HepG2 (cell line): ENCODE results near the gene PPP3R2. TPM values are rescaled to one million over a fixed set of nuclear protein-coding genes. Genes with fewer than 3 reads are reported as not detected.

Experiments used
- ATAC-seq: fragments of 200-7000 bp; cut with Tn5 transposase; 3 replicates; pipeline ENCODE4 v1.9.1; 2020; ENCODE audit warnings: mild to moderate bottlenecking, moderate library complexity
- BruUV-seq: library from RNA; stranded (reverse); fragments of 400-500 nt; replicated peaks from 2 replicates; lab custom pipeline; 2021; lab: Mats Ljungman, UMichigan
- CTCF ChIA-PET: fragments of 300-600 bp; formaldehyde crosslinking; extraction: SDS; loops from one replicate; lab custom pipeline; 2021; ENCODE audit warnings: low total read pairs, inconsistent platforms, low intra/inter-chr PET ratio; lab: Yijun Ruan, JAX
- POLR2A ChIA-PET: fragments of 350-600 bp; sonication (Branson Sonifier 250); formaldehyde crosslinking; loops from one replicate; lab custom pipeline; 2020; ENCODE audit warnings: antibody characterized with exemption, inconsistent platforms; lab: Yijun Ruan, JAX
- DNase-seq: peaks from one replicate; pipeline ENCODE4 v3.0.0-alpha.2; 2015; ENCODE audit warnings: low spot score
- FAIRE-seq: peaks from 3 replicates; lab custom pipeline; 2011; peaks lifted over from hg19 to GRCh38; lab: Jason Lieb, UNC
- H2AFZ ChIP-seq: one replicate; pipeline ENCODE4 v1.6.1; 2011; ENCODE audit warnings: low read length, inconsistent platforms
- H3K27ac ChIP-seq: fragments of 300-600 bp; 3 replicates; pipeline ENCODE4 v1.8.0; 2011; ENCODE audit warnings: mixed run types, mild to moderate bottlenecking, mixed read lengths, low read length, inconsistent platforms; ENCODE audit not compliant: insufficient read depth; ENCODE audit errors: extremely low read length
- H3K27me3 ChIP-seq, 2 experiments: fragments of 200-600 bp in 1 of 2; 2 replicates in 1 of 2; 3 replicates in 1 of 2; pipeline versions ENCODE4 v1.6.0 to v1.8.0; 2011; ENCODE audit warnings: low read length in 2 of 2, mild to moderate bottlenecking in 2 of 2, moderate library complexity in 2 of 2, inconsistent platforms in 1 of 2; ENCODE audit not compliant: insufficient read depth in 2 of 2, control insufficient read depth in 1 of 2
- H3K36me3 ChIP-seq, 2 experiments: fragments of 200-600 bp in 1 of 2; replicated peaks in 1 of 2; 2 replicates in 1 of 2; 3 replicates in 1 of 2; pipeline versions ENCODE4 v1.5.1 to v1.8.0; 2011; ENCODE audit warnings: low read length in 2 of 2, inconsistent platforms in 1 of 2; ENCODE audit not compliant: insufficient read depth in 2 of 2, control insufficient read depth in 1 of 2
- H3K4me1 ChIP-seq: 2 replicates; pipeline ENCODE4 v1.5.1; 2012; ENCODE audit warnings: low read length, inconsistent platforms; ENCODE audit not compliant: insufficient read depth
- H3K4me2 ChIP-seq: 2 replicates; pipeline ENCODE4 v1.6.0; 2011; ENCODE audit warnings: low read depth, low read length, inconsistent platforms
- H3K4me3 ChIP-seq, 3 experiments: fragments of 200-600 bp in 1 of 3; sonication (generic), shearing (Covaris generic) in 1 of 3; replicated peaks in 1 of 3; 2 replicates each; pipeline ENCODE4 v1.5.1; 2011 to 2016; ENCODE audit warnings: low read length in 3 of 3, inconsistent platforms in 2 of 3, low read depth in 2 of 3, mild to moderate bottlenecking in 2 of 3, control low read depth in 1 of 3, mixed read lengths in 1 of 3; ENCODE audit not compliant: insufficient read depth in 1 of 3
- H3K79me2 ChIP-seq: one replicate; pipeline ENCODE4 v1.6.1; 2011; ENCODE audit warnings: low read length, inconsistent platforms; ENCODE audit not compliant: insufficient read depth
- H3K9ac ChIP-seq: 2 replicates; pipeline ENCODE4 v1.6.0; 2011; ENCODE audit warnings: mild to moderate bottlenecking, low read depth, low read length, inconsistent platforms; ENCODE audit not compliant: insufficient read depth
- H3K9me3 ChIP-seq: 2 replicates; pipeline ENCODE4 v1.5.1; 2012; ENCODE audit warnings: mild to moderate bottlenecking, low read length
- H4K20me1 ChIP-seq: 2 replicates; pipeline ENCODE4 v1.6.0; 2011; ENCODE audit warnings: inconsistent platforms, mild to moderate bottlenecking, low read length, moderate library complexity; ENCODE audit not compliant: insufficient read depth
- DRAP1 ChIP-seq: IDR thresholded peaks from 2 replicates; pipeline ENCODE4 v1.6.1; 2016; ENCODE audit warnings: missing genetic modification reagents, missing compliant biosample characterization
- EED ChIP-seq: sonication (generic); formaldehyde crosslinking; IDR thresholded peaks from 2 replicates; pipeline ENCODE4 v1.5.0; 2020; ENCODE audit warnings: mild to moderate bottlenecking, missing genetic modification reagents
- HNF1A ChIP-seq, 2 experiments: sonication (generic) in 1 of 2; formaldehyde crosslinking in 1 of 2; IDR thresholded peaks; 2 replicates each; pipeline versions ENCODE4 v1.4.0 to v1.6.1; 2016 to 2020; ENCODE audit warnings: borderline replicate concordance in 1 of 2, low read depth in 1 of 2, mild to moderate bottlenecking in 1 of 2, missing genetic modification reagents in 1 of 2
- MAFK ChIP-seq, 2 experiments: IDR thresholded peaks in 1 of 2; conservative IDR thresholded peaks in 1 of 2; 2 replicates each; pipeline ENCODE4 v1.6.1; 2011; ENCODE audit warnings: improper control_type of control experiment in 2 of 2, low read length in 2 of 2
- NFAT5 ChIP-seq: sonication (generic); formaldehyde crosslinking; IDR thresholded peaks from 2 replicates; pipeline ENCODE4 v1.4.0; 2020; ENCODE audit warnings: missing genetic modification reagents
- PRMT3 ChIP-seq: sonication (generic); formaldehyde crosslinking; IDR thresholded peaks from 2 replicates; pipeline ENCODE4 v1.8.1; 2022; ENCODE audit warnings: low read depth, mild to moderate bottlenecking, moderate library complexity, missing genetic modification reagents, borderline replicate concordance
- RBFOX2 ChIP-seq: fragments of 200-400 bp; formaldehyde crosslinking; IDR thresholded peaks from 2 replicates; pipeline ENCODE4 v1.6.1; 2017; ENCODE audit warnings: low read depth, mild to moderate bottlenecking, low read length
- ZNF354B ChIP-seq: sonication (generic); formaldehyde crosslinking; IDR thresholded peaks from 2 replicates; pipeline ENCODE4 v1.8.0; 2022; ENCODE audit warnings: mild to moderate bottlenecking, missing genetic modification reagents
- ZNF431 ChIP-seq: sonication (generic); formaldehyde crosslinking; IDR thresholded peaks from 2 replicates; pipeline ENCODE4 v1.9.0; 2022; ENCODE audit warnings: missing genetic modification reagents, low read depth, mild to moderate bottlenecking, borderline replicate concordance
- ZNF615 ChIP-seq: sonication (generic); formaldehyde crosslinking; IDR thresholded peaks from 2 replicates; pipeline ENCODE4 v1.5.0; 2020; ENCODE audit warnings: mild to moderate bottlenecking, missing genetic modification reagents, borderline replicate concordance
- in situ Hi-C: cut with HindIII; loops from 2 replicates; pipeline ENCODE4 v1.10.0; 2017; ENCODE audit warnings: low pct_unique_long_range_greater_than_20kb; ENCODE audit not compliant: extremely low pct_ligation_motif_present
- intact Hi-C: fragments of 100-400 bp; cut with micrococcal nuclease; formaldehyde crosslinking; loops from one replicate; pipeline ENCODE4 v1.10.0; 2022; ENCODE audit not compliant: unreplicated experiment
- polyA plus RNA-seq, 8 experiments: library from polyadenylated mRNA; depleted of rRNA in 3 of 8; stranded (reverse) in 7 of 8; unstranded in 1 of 8; fragments of >200 nt; fragmentation: Illumina TruSeq in 4 of 8; extraction: Trizol in 4 of 8; gene quantifications; 2 replicates each; pipeline versions ENCODE4 v1.2.1 to v1.2.3, GENCODE V29; 2011 to 2016; ENCODE audit warnings: low read depth in 4 of 8, missing spikeins in 1 of 8, mixed read lengths in 1 of 8; ENCODE audit not compliant: insufficient read depth in 1 of 8
- total RNA-seq, 5 experiments: library from RNA; depleted of rRNA; stranded (reverse); fragments of >200 nt; fragmentation: Illumina TruSeq; extraction: Trizol; gene quantifications; 2 replicates each; pipeline ENCODE4 v1.2.3, GENCODE V29; 2016; ENCODE audit warnings: low read depth in 1 of 5

PPP3R2 gene
- total and polyA plus RNA-seq, 2 of the 13 experiments (the other 11 are each of a cell fraction or from before 2014, with no cell fraction given), result not detected

DNA sequence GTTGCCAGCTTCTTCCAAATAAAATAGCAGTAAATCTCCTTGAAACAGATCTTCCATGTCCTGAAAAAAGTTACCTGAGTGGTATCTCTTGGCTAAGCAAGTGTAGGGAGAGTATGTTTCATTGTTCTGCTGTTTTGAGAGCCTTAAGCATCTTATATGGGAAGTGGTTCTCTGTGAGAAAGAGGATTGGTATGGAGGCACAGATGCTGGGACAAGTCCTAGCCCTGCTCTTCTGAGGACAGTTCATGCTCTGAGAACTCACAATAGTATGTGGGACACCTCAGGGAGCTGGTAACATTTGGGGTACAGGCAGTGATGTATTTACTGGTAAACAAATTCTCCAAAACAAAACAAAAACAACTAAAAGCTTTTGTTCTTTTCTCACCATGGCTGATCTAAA, 2.0 kb downstream of the PPP3R2 start (continued):
- TF ChIP-seq NFAT5 (no peak), DRAP1 (no peak), RBFOX2 (no peak), EED (CRISPR knock-in tag) (no peak), ZNF354B (CRISPR knock-in tag) (no peak), ZNF615 (CRISPR knock-in tag) (no peak)
- TF ChIP-seq, all 625 proteins: peak for 0

DNA sequence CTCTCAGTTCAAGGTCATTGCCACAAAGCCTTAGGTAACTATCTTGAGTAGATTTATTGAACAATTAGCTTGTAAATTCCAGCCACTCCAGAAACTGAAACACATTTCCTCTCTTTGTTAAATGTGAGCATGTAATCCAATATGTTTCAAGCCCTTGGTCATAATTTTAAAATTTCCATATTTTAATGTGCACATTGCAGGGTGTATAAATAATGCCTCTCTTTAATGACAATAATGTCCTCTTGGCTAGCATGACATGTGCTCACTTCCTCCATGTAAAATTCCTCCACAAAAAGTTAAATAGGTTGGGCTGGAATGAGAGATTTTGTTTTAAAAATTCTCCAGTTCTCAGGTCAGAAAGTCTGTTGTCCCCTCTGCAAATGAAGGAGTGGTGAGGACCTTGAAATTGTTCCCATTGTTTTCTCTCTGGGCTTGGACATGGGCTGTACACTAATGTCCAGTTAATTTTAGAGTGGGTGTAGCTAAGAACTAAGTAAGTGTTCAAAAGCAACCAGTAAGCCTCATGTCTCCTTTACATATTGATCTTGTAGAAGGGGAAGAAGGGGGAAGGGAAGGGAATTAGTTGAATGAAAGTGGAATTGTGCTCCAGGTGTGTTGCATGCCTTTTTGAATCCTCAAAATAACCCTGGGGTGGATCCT, 2.9 kb downstream of the PPP3R2 start:
- no TSS peak for BruUV-seq
- Histone ChIP-seq H3K4me1 (no peaks in the 10 kb centered on the region), H3K4me3 (no peak overlapping the region), H3K9ac (no peak overlapping the region), H3K36me3 (no peaks in the 10 kb centered on the region), H3K4me2 (no peak overlapping the region), H2AFZ (no peak overlapping the region), H3K27me3 (0 out of 5 replicates have a peak, but pooled peaks cover 0 to 5% of the 10 kb centered on the region in 2 experiments), H3K79me2 (no peaks in the 10 kb centered on the region), H3K9me3 (no peaks in the 10 kb centered on the region), H3K27ac (no peak overlapping the region), H4K20me1 (no peaks in the 10 kb centered on the region)
- FAIRE-seq, result no peak
- in situ Hi-C loops (no loop called here), intact Hi-C loops (no loop called here)
- ChIA-PET POLR2A (no interaction called here), CTCF (no interaction called here)
- ATAC-seq, result no peak
- no peak for DNase-seq
- TF ChIP-seq MAFK (conservative IDR thresholded peaks at IDR 0.05 in 1 of 2, IDR thresholded peaks at IDR 0.05 in 1 of 2; ENCODE audit: low read length in 2 of 2) (no peak), HNF1A (IDR thresholded peaks at IDR 0.05; ENCODE audit: low read depth) (no peak), HNF1A (CRISPR knock-in tag; IDR thresholded peaks at IDR 0.05; ENCODE audit: borderline replicate concordance) (no peak), ZNF431 (CRISPR knock-in tag) (no peak), PRMT3 (no peak)
